ENCODE measurements around the gene SKIDA1.

GRCh38 chr10:21505711-21506278 is 19.7 kb downstream of the SKIDA1 start:
- TF ChIP-seq CTCF (IDR thresholded peaks at IDR 0.05; ENCODE audit: insufficient read depth, low read length) (no peak), REST (IDR thresholded peaks at IDR 0.05; ENCODE audit: insufficient replicate concordance, low read depth) (no peak), POLR2AphosphoS5 (IDR thresholded peaks at IDR 0.05; ENCODE audit: low read depth) (no peak)
